HG03575 (cell line): ENCODE data around the gene CENPP.

Experiments used
- ATAC-seq: cut with Tn5 transposase; IDR thresholded peaks from one replicate; pipeline ENCODE4 v1.9.1; 2021; ENCODE audit not compliant: unreplicated experiment, insufficient number of reproducible peaks, low FRiP score; ENCODE audit errors: extremely low read depth

The CENPP gene

GRCh38 chr9:92637886-92638620 is 312.3 kb downstream of the CENPP start:
- ATAC-seq = no peak

DNA sequence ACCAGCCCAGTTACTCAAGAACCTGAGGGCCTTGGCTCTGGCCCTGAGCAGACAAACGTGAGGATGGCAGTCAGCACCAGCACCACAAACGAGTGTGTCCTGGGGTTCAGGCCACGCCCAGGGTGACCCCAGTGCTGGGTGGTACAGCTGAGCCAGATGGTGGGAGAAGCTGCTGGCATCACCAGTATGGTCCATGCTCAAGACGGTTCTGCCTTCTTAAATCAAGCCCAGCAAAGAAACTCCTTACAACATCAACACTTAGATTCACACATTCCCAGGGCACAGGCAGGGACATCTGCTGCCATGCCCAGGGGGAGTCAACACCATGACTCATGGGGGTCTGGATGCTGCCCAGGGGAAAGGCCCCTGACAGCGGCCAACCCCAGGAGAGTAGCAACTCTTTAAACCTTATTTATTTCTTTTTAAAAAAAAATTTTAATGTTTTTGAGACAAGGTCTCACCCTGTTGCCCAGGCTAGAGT is 312.9 kb downstream of the CENPP start:
- no peak for ATAC-seq

- ATAC-seq = no peak
These were observed 313.4 kb downstream of the CENPP start for GRCh38 chr9:92639124-92639523.

GRCh38 chr9:92639791-92640271 is 314.1 kb downstream of the CENPP start:
- no peak for ATAC-seq

DNA sequence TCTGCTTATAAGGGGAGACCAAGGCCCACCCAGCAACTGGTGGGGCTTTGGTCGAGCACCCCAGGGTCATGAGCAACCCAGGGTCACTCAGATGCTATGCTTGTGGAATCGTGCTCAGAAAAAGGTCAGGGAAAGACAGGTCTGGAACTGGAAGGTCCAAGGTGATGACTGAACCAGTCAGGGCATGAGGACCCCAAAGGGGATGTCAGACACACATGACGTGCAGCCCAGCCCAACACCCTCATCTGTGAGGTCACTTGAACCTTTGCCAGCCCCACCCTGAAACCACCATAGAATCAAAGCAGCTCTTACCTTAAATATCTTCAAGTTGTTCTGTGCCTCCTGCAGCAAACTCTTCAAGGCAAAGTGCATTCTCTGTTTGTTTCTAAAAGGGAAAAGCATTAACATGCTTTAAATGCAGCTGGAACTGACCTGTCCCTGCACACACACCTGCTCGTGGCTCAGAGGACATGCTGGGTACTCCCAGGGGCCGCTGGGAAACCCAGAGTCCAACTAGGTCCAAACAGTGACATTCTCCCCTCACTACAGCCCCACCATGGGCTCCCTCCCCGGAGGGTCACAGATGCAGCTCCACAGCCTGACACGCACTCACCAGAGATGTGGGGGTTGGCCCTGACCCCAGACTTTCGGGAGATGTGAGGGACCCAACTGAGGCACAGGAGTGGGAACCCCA is 314.8 kb downstream of the CENPP start:
- no peak for ATAC-seq

DNA sequence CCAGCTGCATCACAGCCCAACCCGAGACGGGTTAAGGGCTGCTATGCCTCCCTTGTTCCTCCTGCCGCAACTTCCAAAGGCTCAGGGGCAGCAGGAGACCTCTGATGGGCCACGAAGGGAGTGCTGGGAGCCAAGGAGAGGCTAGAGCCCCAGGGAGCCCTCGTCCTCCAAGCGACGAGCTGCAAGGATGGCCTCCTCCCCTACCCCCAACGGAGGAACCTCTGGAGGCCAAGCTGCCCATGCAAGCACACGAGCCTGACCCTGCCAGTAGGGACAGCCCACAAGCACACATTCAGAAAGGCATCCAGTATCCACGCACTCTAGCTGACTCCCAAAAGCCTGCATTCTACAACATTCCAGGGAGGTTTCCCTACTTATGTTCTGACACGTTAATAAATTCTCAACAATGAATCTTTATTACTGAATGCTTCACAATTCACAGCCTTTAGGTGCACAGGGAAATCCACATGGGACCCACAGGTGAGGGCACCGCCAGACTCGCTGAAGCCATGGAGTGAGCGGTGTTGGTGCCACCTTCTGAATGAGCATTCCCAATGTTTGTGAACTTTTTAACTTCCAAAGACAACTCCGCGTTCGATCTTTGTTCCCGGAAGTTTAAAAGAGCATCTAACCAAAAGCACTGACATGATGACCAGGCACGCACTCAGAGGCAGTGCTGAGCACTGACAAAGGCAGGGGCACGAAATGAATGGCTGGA is 315.5 kb downstream of the CENPP start:
- ATAC-seq = no peak

DNA sequence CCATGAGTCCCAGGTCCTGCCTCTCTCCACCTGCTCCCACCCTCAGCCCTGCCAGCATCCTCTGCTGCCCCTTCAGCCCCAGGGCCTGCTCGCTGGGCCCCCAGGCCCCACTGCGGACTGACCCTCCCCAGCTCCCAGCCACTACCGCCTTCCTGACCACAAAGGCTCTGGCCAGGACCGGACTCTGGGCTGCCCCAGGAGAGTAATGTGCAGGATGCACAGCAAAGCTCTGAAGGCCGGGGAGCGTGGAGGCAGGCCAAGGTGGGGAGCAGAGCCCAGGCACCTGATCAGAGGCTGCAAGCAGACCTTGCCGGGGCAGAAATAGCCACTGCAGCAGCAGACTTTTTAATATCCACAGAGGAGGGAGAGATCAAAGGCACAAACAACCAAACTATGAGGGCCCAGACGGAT is 316.3 kb downstream of the CENPP start:
- no peak for ATAC-seq

GRCh38 chr9:92642564-92642963 is 316.8 kb downstream of the CENPP start:
- ATAC-seq = no peak

GRCh38 chr9:92644278-92644677 is 318.5 kb downstream of the CENPP start:
- ATAC-seq = no peak

DNA sequence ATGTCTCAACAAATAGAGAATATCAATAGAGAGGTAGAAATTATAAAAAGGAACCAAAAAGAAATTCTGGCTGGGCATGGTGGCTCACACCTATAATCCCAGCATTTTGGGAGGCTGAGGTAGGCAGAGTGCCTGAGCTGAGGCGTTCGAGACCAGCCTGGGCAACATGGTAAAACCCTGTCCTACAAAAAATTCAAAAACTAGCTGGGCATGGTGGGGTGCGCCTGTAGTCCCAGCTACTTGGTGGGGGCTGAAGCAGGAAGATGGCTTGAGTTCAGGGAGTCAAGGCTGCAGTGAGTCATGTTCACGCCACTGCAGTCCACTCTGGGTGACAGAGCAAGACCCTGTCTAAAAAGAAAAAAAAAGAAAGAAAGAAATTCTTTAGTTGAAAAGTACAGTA is 319.3 kb downstream of the CENPP start:
- ATAC-seq = no peak

GRCh38 chr9:92647671-92648473 is 322.1 kb downstream of the CENPP start:
- ATAC-seq = no peak

- no peak for ATAC-seq
These were observed 322.8 kb downstream of the CENPP start for GRCh38 chr9:92648474-92648971.

GRCh38 chr9:92649007-92649406 is 323.3 kb downstream of the CENPP start:
- ATAC-seq = no peak

DNA sequence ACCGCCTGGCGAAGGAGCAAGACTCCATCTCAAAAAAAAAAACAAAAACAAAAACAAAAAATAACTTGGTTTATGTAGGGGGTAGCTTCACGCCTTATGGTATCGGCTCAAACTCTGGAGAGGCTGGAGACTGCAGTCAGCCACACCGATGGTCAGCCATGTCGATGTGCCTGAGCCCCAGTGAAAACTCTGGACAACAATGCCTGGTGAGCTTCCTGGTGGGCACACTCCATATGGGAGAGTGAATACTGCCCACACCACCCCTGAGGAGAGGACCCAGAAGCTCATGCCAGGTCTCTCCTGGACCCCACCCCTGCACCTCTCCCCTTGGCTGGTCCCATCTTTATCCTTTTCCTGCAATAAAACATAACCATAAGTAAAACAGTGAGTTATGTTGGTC is 324.5 kb downstream of the CENPP start:
- ATAC-seq = no peak

DNA sequence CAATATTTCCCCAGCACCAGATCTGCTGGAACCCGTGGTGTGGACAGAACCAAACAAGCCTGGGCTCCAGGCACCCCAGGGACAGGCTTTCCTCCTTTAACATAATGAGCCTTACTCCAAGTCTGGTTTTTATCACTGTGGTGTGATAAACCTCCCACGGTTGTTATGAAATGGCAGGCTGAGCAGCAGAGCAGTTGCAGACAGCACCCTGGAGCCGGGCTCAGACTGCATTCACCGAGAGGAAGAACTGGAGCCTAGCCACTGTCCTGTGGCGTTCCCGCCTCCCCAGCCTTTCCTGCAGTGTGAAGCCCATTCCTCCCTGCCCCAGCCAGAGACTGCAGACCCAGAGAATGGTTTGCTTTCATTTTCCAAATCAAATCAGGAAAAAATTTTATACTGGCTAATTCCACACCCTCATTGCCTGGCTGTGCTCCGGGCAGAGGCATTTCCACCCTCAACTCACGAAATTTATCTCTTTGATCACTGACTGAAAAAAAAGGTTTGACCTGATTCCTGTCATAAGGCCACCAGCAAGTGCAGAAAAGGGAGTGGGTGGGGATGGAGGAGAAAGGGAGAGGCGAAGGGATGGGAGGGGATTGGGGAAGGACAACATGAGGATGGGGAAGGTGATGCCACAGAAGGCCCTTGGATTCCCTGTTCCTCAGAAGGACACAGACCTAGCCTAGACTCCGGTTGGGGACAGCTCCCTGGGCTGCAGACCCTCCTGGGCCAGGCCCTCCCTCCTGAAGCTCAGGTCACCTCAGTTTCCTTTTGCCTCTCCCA is 325.3 kb downstream of the CENPP start:
- no peak for ATAC-seq

- ATAC-seq = no peak
These were observed 326.7 kb downstream of the CENPP start for GRCh38 chr9:92652461-92652860.

GRCh38 chr9:92654481-92655301 is 328.9 kb downstream of the CENPP start:
- no peak for ATAC-seq
